ENCODE data around the gene STC2. TPM values are rescaled to one million over a fixed set of nuclear protein-coding genes. Genes with fewer than 3 reads are reported as not detected.
A peak's percentile ranks its signal among the peaks of the same experiment; 100 is the strongest.

The STC2 gene
- total and polyA plus RNA-seq, 2 of the 4 experiments (the other 2 are of a cell fraction): 87.5 to 270 TPM

GRCh38 chr5:173340984-173341383 lies 12.8 kb upstream of the STC2 start:
- H3K18ac ChIP-seq (ENCODE audit: low read depth, low read length): no peak overlapping the region
- H3K4me1 ChIP-seq (ENCODE audit: control insufficient read depth, insufficient read depth, low read length): peaks cover 3% of the 10 kb centered on the region; the same call in 1 of the 2 replicates
- ChIA-PET CTCF (no interaction called here), POLR2A (ENCODE audit: unreplicated experiment) (no interaction called here)
- no peak overlapping the region for H3K56ac ChIP-seq (ENCODE audit: extremely low read depth, insufficient read depth, low read length)
- no peak overlapping the region for H2AK5ac ChIP-seq (ENCODE audit: low read depth, low read length)
- peak overlapping the region; percentile 43; the same call in 1 of the 3 replicates for H2BK15ac ChIP-seq (ENCODE audit: low read depth, low read length)
- H3K9me3 ChIP-seq (ENCODE audit: control insufficient read depth, insufficient read depth, low read length): no peaks in the 10 kb centered on the region
- H3K4ac ChIP-seq (ENCODE audit: low read depth, low read length): no peak overlapping the region; the same call in 1 of the 2 replicates
- no peak overlapping the region for H3K9ac ChIP-seq (ENCODE audit: low read depth, low read length)
- H4K5ac ChIP-seq (ENCODE audit: low read depth, low read length): no peak overlapping the region
- TF ChIP-seq SMC3 (IDR thresholded peaks at IDR 0.05; ENCODE audit: low read depth, low read length): no peak
- TF ChIP-seq NFE2L2 (IDR thresholded peaks at IDR 0.05; ENCODE audit: low read depth, low read length): no peak
- no peak for TF ChIP-seq RCOR1 (IDR thresholded peaks at IDR 0.05; ENCODE audit: insufficient replicate concordance, low read length)
- no peak for TF ChIP-seq FOS (IDR thresholded peaks at IDR 0.05; ENCODE audit: low read depth, low read length)
- TF ChIP-seq CHD1 (IDR thresholded peaks at IDR 0.05; ENCODE audit: low read depth, low read length): no peak
- no peak for TF ChIP-seq MAFK (IDR thresholded peaks at IDR 0.05; ENCODE audit: low read depth, low read length)
- no TSS peak for BruUV-seq (replicated peaks)
- no peaks in the 10 kb centered on the region; the same call in 1 of the 2 replicates for H3K9me1 ChIP-seq (ENCODE audit: insufficient read depth, low read length)
- ATAC-seq (ENCODE audit: low read depth) (no peak), DNase-seq (no peak)
- H3K27me3 ChIP-seq (ENCODE audit: control insufficient read depth, insufficient read depth, low read length): no peaks in the 10 kb centered on the region; the same call in 1 of the 2 replicates
- H3K79me1 ChIP-seq (ENCODE audit: low read depth in 1 of 2, low read length in 2 of 2): no peaks in the 10 kb centered on the region
- H4K20me1 ChIP-seq (ENCODE audit: insufficient read depth, low read length): no peaks in the 10 kb centered on the region
- H4K91ac ChIP-seq (ENCODE audit: insufficient read depth, low read depth, low read length): no peak overlapping the region
- H3K4me3 ChIP-seq (ENCODE audit: insufficient read depth, low read depth, low read length): no peak overlapping the region
- H3K36me3 ChIP-seq (ENCODE audit: control insufficient read depth, insufficient read depth, low read length): no peaks in the 10 kb centered on the region
- H2BK20ac ChIP-seq (ENCODE audit: low read depth, low read length): no peak overlapping the region
- 87% methylated on average over 4 of the region's 6 CpGs; no CpG with 5 or more reads in 1 of the 2 experiments for WGBS, 2 experiments (ENCODE audit: extremely low coverage in 2 of 2, insufficient read length in 1 of 2)
- in situ Hi-C loops (cut with MboI; ENCODE audit: low sequenced_read_pairs) (no loop called here), dilution Hi-C loops (cut with HindIII; ENCODE audit: low sequenced_read_pairs, unreplicated experiment) (no loop called here), intact Hi-C loops (cut with micrococcal nuclease) (no loop called here)
- no peak overlapping the region for H2BK120ac ChIP-seq (ENCODE audit: low read depth, low read length)
- no peak overlapping the region for H3K27ac ChIP-seq (ENCODE audit: insufficient read depth, low read length)
- no peak overlapping the region for H3K23ac ChIP-seq (ENCODE audit: low read depth, low read length)
- H2AFZ ChIP-seq (replicated peaks; ENCODE audit: low read length, poor library complexity): no peak overlapping the region
- H2BK5ac ChIP-seq (ENCODE audit: low read depth, low read length, poor library complexity, severe bottlenecking): no peak overlapping the region
- no peak overlapping the region for H2AK9ac ChIP-seq (replicated peaks; ENCODE audit: low read depth, low read length, poor library complexity)
- H4K8ac ChIP-seq (ENCODE audit: low read depth in 2 of 2, low read length in 2 of 2): no peak overlapping the region
- no peak overlapping the region for H3K4me2 ChIP-seq (ENCODE audit: low read depth, low read length)
- H3K14ac ChIP-seq (replicated peaks; ENCODE audit: low read depth, low read length): no peak overlapping the region

Measured in IMR-90 (cell line).